Chondrocyte (in vitro differentiated cells): ENCODE data around the gene MTUS2. TPM values are rescaled to one million over a fixed set of nuclear protein-coding genes. Genes with fewer than 3 reads are reported as not detected.
"Not testable (repeated sequence)": the region's sequence is repeated elsewhere in the genome, so short reads cannot be mapped to it uniquely, and the experiment has no call there.

Experiments used
- DNase-seq: peaks from one replicate; pipeline ENCODE4 v3.0.0; 2021; ENCODE audit warnings: mixed read lengths, low spot score
- H3K27ac Mint-ChIP-seq: one replicate; pipeline ENCODE4 v1.8.0; 2021; ENCODE audit warnings: mild to moderate bottlenecking, moderate library complexity, mixed read lengths; ENCODE audit not compliant: unreplicated experiment
- H3K27me3 Mint-ChIP-seq: 2 replicates; pipeline ENCODE4 v1.8.0; 2021; ENCODE audit warnings: low read depth, mixed read lengths
- H3K36me3 Mint-ChIP-seq: 2 replicates; pipeline ENCODE4 v1.8.0; 2021; ENCODE audit warnings: low read depth, mixed read lengths
- H3K4me1 Mint-ChIP-seq: 2 replicates; pipeline ENCODE4 v1.8.0; 2021; ENCODE audit warnings: low read depth, mild to moderate bottlenecking, mixed read lengths
- H3K4me3 Mint-ChIP-seq: one replicate; pipeline ENCODE4 v1.8.0; 2021; ENCODE audit warnings: mild to moderate bottlenecking, moderate library complexity, mixed read lengths; ENCODE audit not compliant: unreplicated experiment
- H3K9me3 Mint-ChIP-seq: 2 replicates; pipeline ENCODE4 v1.8.0; 2021; ENCODE audit warnings: low read depth, mixed read lengths
- total RNA-seq: library from RNA; stranded (reverse); gene quantifications from 3 replicates; pipeline ENCODE4 v1.2.1, GENCODE V29; 2021
- TF ChIP-seq, protein P1 (sequence below): fragments of 200-600 bp; sonication (generic); IDR thresholded peaks from 2 replicates; pipeline ENCODE4 v1.5.0; 2021; ENCODE audit warnings: antibody characterized with exemption, mild to moderate bottlenecking, moderate library complexity

The MTUS2 gene
- total RNA-seq, 1 donor from 2014 or later: 1.2 TPM

DNA sequence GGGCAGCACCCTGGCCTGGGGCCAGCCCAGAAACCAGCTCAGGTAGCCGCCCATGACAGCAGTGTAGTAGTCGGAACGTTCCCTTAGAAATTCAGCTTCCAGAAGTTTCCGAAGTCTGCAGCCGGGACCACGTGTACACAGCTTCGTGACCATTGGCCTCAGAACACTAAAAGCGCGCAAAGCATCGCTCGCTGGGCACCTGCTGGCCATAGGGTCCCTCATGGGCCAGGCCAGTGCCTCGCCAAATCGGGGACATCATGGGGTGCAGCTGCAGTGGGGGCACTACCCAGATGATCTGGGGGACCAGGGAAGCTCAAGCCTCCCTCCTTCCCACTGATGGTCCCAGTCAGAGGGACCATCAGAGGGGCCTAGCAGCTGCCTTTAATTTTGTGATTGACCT, 384.5 kb downstream of the MTUS2 start:
- Mint-ChIP-seq H3K9me3 (peaks cover 30% of the 10 kb centered on the region), H3K4me3 (no peak overlapping the region), H3K27me3 (no peaks in the 10 kb centered on the region), H3K4me1 (no peaks in the 10 kb centered on the region), H3K36me3 (no peaks in the 10 kb centered on the region), H3K27ac (no peak overlapping the region)
- TF ChIP-seq, protein P1, sequence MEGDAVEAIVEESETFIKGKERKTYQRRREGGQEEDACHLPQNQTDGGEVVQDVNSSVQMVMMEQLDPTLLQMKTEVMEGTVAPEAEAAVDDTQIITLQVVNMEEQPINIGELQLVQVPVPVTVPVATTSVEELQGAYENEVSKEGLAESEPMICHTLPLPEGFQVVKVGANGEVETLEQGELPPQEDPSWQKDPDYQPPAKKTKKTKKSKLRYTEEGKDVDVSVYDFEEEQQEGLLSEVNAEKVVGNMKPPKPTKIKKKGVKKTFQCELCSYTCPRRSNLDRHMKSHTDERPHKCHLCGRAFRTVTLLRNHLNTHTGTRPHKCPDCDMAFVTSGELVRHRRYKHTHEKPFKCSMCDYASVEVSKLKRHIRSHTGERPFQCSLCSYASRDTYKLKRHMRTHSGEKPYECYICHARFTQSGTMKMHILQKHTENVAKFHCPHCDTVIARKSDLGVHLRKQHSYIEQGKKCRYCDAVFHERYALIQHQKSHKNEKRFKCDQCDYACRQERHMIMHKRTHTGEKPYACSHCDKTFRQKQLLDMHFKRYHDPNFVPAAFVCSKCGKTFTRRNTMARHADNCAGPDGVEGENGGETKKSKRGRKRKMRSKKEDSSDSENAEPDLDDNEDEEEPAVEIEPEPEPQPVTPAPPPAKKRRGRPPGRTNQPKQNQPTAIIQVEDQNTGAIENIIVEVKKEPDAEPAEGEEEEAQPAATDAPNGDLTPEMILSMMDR: no peak
- DNase-seq: no peak

DNA sequence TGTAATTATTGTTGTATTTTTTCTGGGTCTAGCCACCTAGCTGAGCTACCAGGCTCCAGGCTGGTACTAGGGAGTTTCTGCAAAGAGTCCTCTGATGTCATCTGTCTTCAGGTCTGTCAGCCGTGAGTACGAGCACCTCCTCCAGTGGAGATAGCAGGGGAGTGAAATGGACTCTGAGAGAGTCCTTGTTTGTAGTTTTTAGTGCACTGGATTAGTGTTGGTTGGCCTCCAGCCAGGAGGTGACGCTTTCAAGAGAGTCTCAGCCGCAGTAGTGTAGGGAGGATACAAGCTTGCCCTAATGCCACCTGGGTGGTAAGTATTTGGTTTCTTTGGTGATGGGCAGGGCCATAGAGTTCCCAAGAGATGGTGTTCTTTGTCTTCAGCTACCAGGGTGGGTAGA, 390.5 kb downstream of the MTUS2 start:
- TF ChIP-seq, protein P1: no peak
- no peaks in the 10 kb centered on the region for H3K4me1 Mint-ChIP-seq
- H3K27ac Mint-ChIP-seq: no peak overlapping the region
- peaks cover 15% of the 10 kb centered on the region for H3K9me3 Mint-ChIP-seq
- no peaks in the 10 kb centered on the region for H3K36me3 Mint-ChIP-seq
- peaks cover 6% of the 10 kb centered on the region for H3K27me3 Mint-ChIP-seq
- H3K4me3 Mint-ChIP-seq: no peak overlapping the region
- no peak for DNase-seq

DNA sequence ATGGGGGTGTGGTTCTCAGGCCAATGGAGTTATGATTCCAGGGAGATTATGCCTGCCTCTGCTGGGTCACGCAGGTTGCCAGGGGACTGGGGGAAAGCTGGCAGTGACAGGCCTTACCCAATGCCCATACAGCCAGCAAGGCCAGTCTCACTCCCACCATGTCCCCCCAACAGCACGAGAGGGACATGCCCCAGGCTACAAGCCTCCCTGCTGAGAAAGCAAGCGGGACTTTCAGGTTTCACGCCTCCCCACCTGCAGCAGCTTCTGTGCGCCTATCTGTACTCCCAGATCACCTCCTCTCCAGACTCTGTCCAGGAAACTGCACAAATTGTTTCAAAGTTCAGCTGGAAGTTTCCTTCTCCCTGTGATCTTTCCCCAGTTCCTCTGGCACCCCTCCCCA, 391.0 kb downstream of the MTUS2 start:
- H3K4me1 Mint-ChIP-seq, H3K36me3 Mint-ChIP-seq, H3K27me3 Mint-ChIP-seq, DNase-seq, H3K4me3 Mint-ChIP-seq, H3K27ac Mint-ChIP-seq: not testable (repeated sequence)
- H3K9me3 Mint-ChIP-seq: peaks cover 13% of the 10 kb centered on the region

DNA sequence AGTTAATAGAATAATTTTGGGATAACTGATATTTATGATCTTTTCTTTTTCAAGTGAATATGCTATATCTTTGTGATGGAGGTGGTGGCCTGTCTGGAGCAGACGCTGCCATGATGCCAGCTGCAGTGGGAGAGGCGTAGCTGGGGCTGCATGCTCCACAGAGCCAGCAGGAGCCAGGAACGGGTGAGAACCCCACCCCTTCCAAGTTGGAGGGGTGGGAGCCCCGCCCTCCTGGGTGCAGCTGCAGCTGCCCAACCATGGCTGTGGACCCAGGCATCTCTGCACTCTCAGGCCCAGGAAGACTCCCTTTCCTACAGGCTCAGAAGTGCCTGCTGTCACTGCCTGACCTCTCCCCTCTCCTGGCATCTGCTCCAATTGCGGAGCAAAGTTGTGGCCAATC, 402.3 kb downstream of the MTUS2 start:
- peaks cover 11% of the 10 kb centered on the region for H3K9me3 Mint-ChIP-seq
- no peak overlapping the region for H3K4me3 Mint-ChIP-seq
- H3K27me3 Mint-ChIP-seq: no peaks in the 10 kb centered on the region
- TF ChIP-seq, protein P1: no peak
- no peaks in the 10 kb centered on the region for H3K4me1 Mint-ChIP-seq
- DNase-seq: no peak
- H3K27ac Mint-ChIP-seq: no peak overlapping the region
- no peaks in the 10 kb centered on the region for H3K36me3 Mint-ChIP-seq

DNA sequence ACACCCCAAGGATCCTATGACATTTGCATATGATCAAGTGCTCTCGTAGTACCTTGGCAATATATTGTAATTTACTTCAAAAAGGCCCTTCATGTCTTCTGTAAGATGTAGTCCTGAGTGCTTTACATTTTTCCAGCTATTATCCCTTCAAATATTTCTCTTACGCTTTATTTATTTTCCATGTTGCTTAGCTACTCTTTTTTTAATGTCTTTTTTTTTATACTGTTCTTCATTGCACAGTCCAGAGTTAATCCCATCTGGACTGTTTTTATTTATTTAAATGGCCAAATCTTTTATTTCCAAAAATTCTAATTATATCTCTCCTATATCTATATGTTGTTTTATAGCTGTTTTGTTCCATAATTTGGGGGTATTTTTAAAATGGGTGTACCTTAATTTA, 404.1 kb downstream of the MTUS2 start:
- no peaks in the 10 kb centered on the region for H3K9me3 Mint-ChIP-seq
- H3K27me3 Mint-ChIP-seq: no peaks in the 10 kb centered on the region
- no peak overlapping the region for H3K4me3 Mint-ChIP-seq
- TF ChIP-seq, protein P1: no peak
- H3K4me1 Mint-ChIP-seq: no peaks in the 10 kb centered on the region
- DNase-seq: no peak
- no peaks in the 10 kb centered on the region for H3K36me3 Mint-ChIP-seq
- no peak overlapping the region for H3K27ac Mint-ChIP-seq

DNA sequence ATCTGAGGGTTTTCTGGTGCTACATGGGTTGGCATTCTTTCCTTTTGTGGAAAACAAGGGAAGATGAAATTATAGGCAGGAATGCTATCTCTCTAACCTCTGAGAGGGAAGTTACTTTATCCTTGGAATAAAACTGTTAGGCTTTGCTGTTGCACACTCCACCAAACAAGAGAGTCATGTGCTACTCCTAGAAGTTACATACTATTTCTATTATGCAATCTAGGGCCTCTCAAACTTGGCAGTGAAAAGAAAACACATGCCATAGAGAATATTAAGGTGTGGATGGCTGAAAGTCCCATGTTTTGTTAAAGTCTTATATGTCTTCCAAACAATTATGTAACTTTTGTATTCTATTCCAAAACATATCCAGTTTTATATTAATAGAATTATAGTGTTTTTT, 407.4 kb downstream of the MTUS2 start:
- Mint-ChIP-seq H3K4me1 (no peaks in the 10 kb centered on the region), H3K27ac (no peak overlapping the region), H3K27me3 (peaks cover 2% of the 10 kb centered on the region), H3K9me3 (no peaks in the 10 kb centered on the region), H3K36me3 (no peaks in the 10 kb centered on the region), H3K4me3 (no peak overlapping the region)
- TF ChIP-seq, protein P1: no peak
- no peak for DNase-seq
